IMR-90 (cell line): Measurements from ENCODE around the gene DLX6. TPM values are rescaled to one million over a fixed set of nuclear protein-coding genes. Genes with fewer than 3 reads are reported as not detected.

ENCODE experiments used
- ATAC-seq: fragments of 200-7000 bp; cut with Tn5 transposase; 2 replicates; pipeline ENCODE4 v1.9.1; 2020; ENCODE audit warnings: low read depth, mild to moderate bottlenecking, moderate library complexity
- BruUV-seq: library from RNA; stranded (reverse); fragments of 400-500 nt; replicated peaks from 2 replicates; lab custom pipeline; 2021; lab: Mats Ljungman, UMichigan
- CTCF ChIA-PET: fragments of 300-600 bp; formaldehyde crosslinking; extraction: SDS; loops from one replicate; lab custom pipeline; 2021; ENCODE audit warnings: antibody characterized with exemption; lab: Yijun Ruan, JAX
- POLR2A ChIA-PET: fragments of 300-600 bp; sonication (Branson Sonifier 250); formaldehyde crosslinking; loops from one replicate; lab custom pipeline; 2022; ENCODE audit warnings: antibody characterized with exemption; ENCODE audit not compliant: unreplicated experiment; lab: Charles Lee
- DNase-seq: peaks from one replicate; pipeline ENCODE4 v3.0.0; 2013
- H2AFZ ChIP-seq: replicated peaks from 2 replicates; pipeline ENCODE3; 2013; ENCODE audit warnings: low read length, mild to moderate bottlenecking; ENCODE audit not compliant: poor library complexity
- H2AK5ac ChIP-seq: 2 replicates; pipeline ENCODE4 v1.6.1; 2013; ENCODE audit warnings: low read depth, low read length, inconsistent platforms
- H2AK9ac ChIP-seq: replicated peaks from 2 replicates; pipeline ENCODE3; 2013; ENCODE audit warnings: mild to moderate bottlenecking, low read depth, low read length, moderate library complexity; ENCODE audit not compliant: poor library complexity
- H2BK120ac ChIP-seq: 2 replicates; pipeline ENCODE4 v1.6.1; 2013; ENCODE audit warnings: low read depth, low read length, inconsistent platforms
- H2BK15ac ChIP-seq: 3 replicates; pipeline ENCODE4 v1.6.1; 2013; ENCODE audit warnings: low read depth, low read length, inconsistent platforms
- H2BK20ac ChIP-seq: 2 replicates; pipeline ENCODE4 v1.6.1; 2013; ENCODE audit warnings: low read depth, mild to moderate bottlenecking, inconsistent platforms, low read length, moderate library complexity
- H2BK5ac ChIP-seq: 2 replicates; pipeline ENCODE4 v1.6.1; 2013; ENCODE audit warnings: mild to moderate bottlenecking, low read depth, low read length, inconsistent platforms; ENCODE audit not compliant: poor library complexity, severe bottlenecking
- H3K14ac ChIP-seq: replicated peaks from 2 replicates; pipeline ENCODE4 v1.6.1; 2013; ENCODE audit warnings: low read depth, low read length, inconsistent platforms
- H3K18ac ChIP-seq: 2 replicates; pipeline ENCODE4 v1.6.1; 2013; ENCODE audit warnings: low read depth, low read length, control low read depth
- H3K23ac ChIP-seq: 2 replicates; pipeline ENCODE4 v1.6.1; 2013; ENCODE audit warnings: low read depth, low read length, inconsistent platforms
- H3K27ac ChIP-seq: 2 replicates; pipeline ENCODE4 v1.5.1; 2013; ENCODE audit warnings: mild to moderate bottlenecking, control low read depth, low read length; ENCODE audit not compliant: insufficient read depth
- H3K27me3 ChIP-seq: 2 replicates; pipeline ENCODE4 v1.6.1; 2013; ENCODE audit warnings: low read length; ENCODE audit not compliant: control insufficient read depth, insufficient read depth
- H3K36me3 ChIP-seq: 2 replicates; pipeline ENCODE4 v1.6.1; 2013; ENCODE audit warnings: low read length, mixed read lengths; ENCODE audit not compliant: control insufficient read depth, insufficient read depth
- H3K4ac ChIP-seq: 2 replicates; pipeline ENCODE4 v1.6.1; 2013; ENCODE audit warnings: low read depth, low read length, inconsistent platforms
- H3K4me1 ChIP-seq: 2 replicates; pipeline ENCODE4 v1.6.1; 2013; ENCODE audit warnings: low read length, mixed read lengths; ENCODE audit not compliant: control insufficient read depth, insufficient read depth
- H3K4me2 ChIP-seq: 2 replicates; pipeline ENCODE4 v1.6.1; 2013; ENCODE audit warnings: low read depth, mild to moderate bottlenecking, control low read depth, low read length, moderate library complexity
- H3K4me3 ChIP-seq: 2 replicates; pipeline ENCODE4 v1.5.1; 2013; ENCODE audit warnings: low read depth, mild to moderate bottlenecking, control low read depth, low read length, moderate library complexity; ENCODE audit not compliant: insufficient read depth
- H3K56ac ChIP-seq: 2 replicates; pipeline ENCODE4 v1.6.1; 2013; ENCODE audit warnings: low read length, inconsistent platforms; ENCODE audit not compliant: insufficient read depth; ENCODE audit errors: extremely low read depth
- H3K79me1 ChIP-seq, 2 experiments: 2 replicates each; pipeline ENCODE4 v1.6.1; 2013; ENCODE audit warnings: low read length in 2 of 2, inconsistent platforms in 1 of 2, low read depth in 1 of 2
- H3K9ac ChIP-seq: 2 replicates; pipeline ENCODE4 v1.6.1; 2013; ENCODE audit warnings: low read depth, low read length, control low read depth
- H3K9me1 ChIP-seq: 2 replicates; pipeline ENCODE4 v1.6.1; 2013; ENCODE audit warnings: low read length, inconsistent platforms; ENCODE audit not compliant: insufficient read depth
- H3K9me3 ChIP-seq: 2 replicates; pipeline ENCODE4 v1.6.1; 2013; ENCODE audit warnings: low read length; ENCODE audit not compliant: control insufficient read depth, insufficient read depth
- H4K20me1 ChIP-seq: 2 replicates; pipeline ENCODE4 v1.6.1; 2013; ENCODE audit warnings: low read length, inconsistent platforms; ENCODE audit not compliant: insufficient read depth
- H4K5ac ChIP-seq: 2 replicates; pipeline ENCODE4 v1.6.1; 2013; ENCODE audit warnings: mild to moderate bottlenecking, low read depth, low read length, control low read depth
- H4K8ac ChIP-seq, 2 experiments: 2 replicates each; pipeline ENCODE4 v1.6.1; 2013; ENCODE audit warnings: low read depth in 2 of 2, low read length in 2 of 2, control low read depth in 1 of 2, inconsistent platforms in 1 of 2
- H4K91ac ChIP-seq: 2 replicates; pipeline ENCODE4 v1.6.1; 2013; ENCODE audit warnings: low read depth, low read length, inconsistent platforms; ENCODE audit not compliant: insufficient read depth
- CEBPB ChIP-seq: IDR thresholded peaks from 2 replicates; pipeline ENCODE4 v1.6.1; 2012; ENCODE audit warnings: low read depth, low read length, improper control_type of control experiment
- CHD1 ChIP-seq: IDR thresholded peaks from 2 replicates; pipeline ENCODE4 v1.6.1; 2012; ENCODE audit warnings: low read depth, low read length, improper control_type of control experiment
- ELK1 ChIP-seq: fragments of 150-350 bp; IDR thresholded peaks from 2 replicates; pipeline ENCODE4 v1.6.1; 2016; ENCODE audit warnings: low read depth, mild to moderate bottlenecking, low read length, moderate library complexity, borderline replicate concordance
- MAFK ChIP-seq: IDR thresholded peaks from 2 replicates; pipeline ENCODE4 v1.6.1; 2012; ENCODE audit warnings: low read depth, low read length, improper control_type of control experiment
- WGBS, 2 experiments: methylation state at CpG; one replicate each; pipeline versions ENCODE4 v1.1.5 to v1.1.7; 2013; ENCODE audit warnings: missing lambda C conversion rate in 2 of 2; ENCODE audit not compliant: insufficient read length in 1 of 2; ENCODE audit errors: extremely low coverage in 2 of 2; 5-methylcytosine and 5-hydroxymethylcytosine counted together
- dilution Hi-C: fragments of 300-500 bp; cut with HindIII; formaldehyde crosslinking; loops from one replicate; pipeline ENCODE4 v1.14.3; 2018; ENCODE audit warnings: low sequenced_read_pairs; ENCODE audit not compliant: unreplicated experiment
- in situ Hi-C: fragments of 300-500 bp; cut with MboI; formaldehyde crosslinking; loops from 3 replicates; pipeline ENCODE4 v1.14.3; 2019; ENCODE audit warnings: low sequenced_read_pairs, inconsistent platforms, mixed read lengths
- intact Hi-C: fragments of 100-400 bp; cut with micrococcal nuclease; formaldehyde crosslinking; loops from 2 replicates; pipeline ENCODE4 v1.10.0; 2022
- polyA plus RNA-seq, 3 experiments: library from polyadenylated mRNA; depleted of rRNA; stranded (reverse); fragments of >200 nt; gene quantifications; 2 replicates each; pipeline ENCODE4 v1.2.3, GENCODE V29; 2012; ENCODE audit warnings: low replicate concordance in 1 of 3
- total RNA-seq: library from RNA; depleted of rRNA; stranded (reverse); fragments of >200 nt; gene quantifications from 2 replicates; pipeline ENCODE4 v1.2.3, GENCODE V29; 2012

DLX6 gene
- total and polyA plus RNA-seq, 2 of the 4 experiments (the other 2 are of a cell fraction), result not detected

- Histone ChIP-seq H3K23ac (no peak overlapping the region), H3K27ac (no peak overlapping the region), H2AK5ac (no peak overlapping the region), H2AFZ (no peak overlapping the region), H3K27me3 (peaks cover 62% of the 10 kb centered on the region), H3K14ac (no peak overlapping the region), H3K4me3 (no peak overlapping the region), H3K36me3 (no peaks in the 10 kb centered on the region), H3K4ac (no peak overlapping the region), H3K9ac (no peak overlapping the region), H2BK20ac (no peak overlapping the region), H3K4me2 (no peak overlapping the region), H4K8ac (no peak overlapping the region), H3K4me1 (no peaks in the 10 kb centered on the region), H2BK5ac (no peak overlapping the region), H4K20me1 (no peaks in the 10 kb centered on the region), H2BK15ac (no peak overlapping the region), H3K18ac (no peak overlapping the region), H3K79me1 (no peaks in the 10 kb centered on the region), H4K5ac (no peak overlapping the region), H4K91ac (no peak overlapping the region), H2AK9ac (no peak overlapping the region), H3K56ac (no peak overlapping the region), H2BK120ac (no peak overlapping the region), H3K9me1 (no peaks in the 10 kb centered on the region), H3K9me3 (no peaks in the 10 kb centered on the region)
- DNase-seq, result no peak
- ATAC-seq, result no peak
- intact Hi-C loops (no loop called here), dilution Hi-C loops (no loop called here), in situ Hi-C loops (no loop called here)
- WGBS, 2 experiments, result no CpG with 5 or more reads among the region's 1 CpG
- ChIA-PET POLR2A (no interaction called here), CTCF (interaction anchor here (1.0 kb wide), 1 partner anchor 14 kb away, joined by 3 read pairs; no protein-coding TSS in a partner anchor)
- TF ChIP-seq CHD1 (no peak), ELK1 (no peak), MAFK (no peak), CEBPB (no peak)
- BruUV-seq, result no TSS peak
These were observed 8.4 kb downstream of the DLX6 start for GRCh38 chr7:97013845-97014134.
